HG02678 (cell line): ENCODE data around the gene INPP5F.

Experiments
- ATAC-seq: cut with Tn5 transposase; IDR thresholded peaks from one replicate; pipeline ENCODE4 v1.9.1; 2021; ENCODE audit warnings: mild to moderate bottlenecking, moderate library complexity; ENCODE audit not compliant: unreplicated experiment

INPP5F gene

GRCh38 chr10:119725828-119726675 is at the start of gene INPP5F:
TSS of gene INPP5F (plus strand) at chr10:119726050. CDS start at chr10:119726263, 213 bp downstream.
- ATAC-seq, result peak; percentile 85

- no peak for ATAC-seq
Observed at GRCh38 chr10:119677126-119677525, 48.7 kb upstream of the INPP5F start.

GRCh38 chr10:119677904-119678755 is 47.7 kb upstream of the INPP5F start:
- no peak for ATAC-seq

GRCh38 chr10:119679480-119679829 is 46.4 kb upstream of the INPP5F start:
- no peak for ATAC-seq

GRCh38 chr10:119680050-119680449 is 45.8 kb upstream of the INPP5F start:
- ATAC-seq, result no peak

- no peak for ATAC-seq
Observed at GRCh38 chr10:119680650-119681081, 45.2 kb upstream of the INPP5F start.

GRCh38 chr10:119686465-119687191 is 39.2 kb upstream of the INPP5F start:
- ATAC-seq, result peak; percentile 87

GRCh38 chr10:119687192-119688032 is 38.4 kb upstream of the INPP5F start:
- no peak for ATAC-seq

GRCh38 chr10:119688033-119688508 is 37.8 kb upstream of the INPP5F start:
- no peak for ATAC-seq

- no peak for ATAC-seq
Observed at GRCh38 chr10:119689016-119689580, 36.8 kb upstream of the INPP5F start.

- no peak for ATAC-seq
Observed at GRCh38 chr10:119691726-119692125, 34.1 kb upstream of the INPP5F start.

GRCh38 chr10:119693262-119693957 is 32.4 kb upstream of the INPP5F start:
- peak; percentile 63 for ATAC-seq

GRCh38 chr10:119694608-119695007 is 31.2 kb upstream of the INPP5F start:
- no peak for ATAC-seq

GRCh38 chr10:119700321-119700954 is 25.4 kb upstream of the INPP5F start:
- ATAC-seq, result peak; percentile 55

GRCh38 chr10:119701861-119702260 is 24.0 kb upstream of the INPP5F start:
- no peak for ATAC-seq

GRCh38 chr10:119702583-119702982 is 23.3 kb upstream of the INPP5F start:
- ATAC-seq, result no peak

GRCh38 chr10:119703903-119704508 is 21.8 kb upstream of the INPP5F start:
- no peak for ATAC-seq

- ATAC-seq, result peak; percentile 47
Observed at GRCh38 chr10:119705434-119705831, 20.4 kb upstream of the INPP5F start.
